ENCODE measurements around the gene FAM163B.

FAM163B gene

GRCh38 chr9:133647148-133647547 is 38.0 kb upstream of the FAM163B start:
- Histone ChIP-seq H3K9ac (ENCODE audit: low read depth in 1 of 2, low read length in 2 of 2) (no peak overlapping the region), H3K4me1 (ENCODE audit: control insufficient read depth in 1 of 2, insufficient read depth in 2 of 2, low read length in 2 of 2) (no peaks in the 10 kb centered on the region), H3K9me3 (ENCODE audit: control insufficient read depth in 1 of 2, low read length in 2 of 2) (no peaks in the 10 kb centered on the region), H3K27ac (ENCODE audit: low read depth, low read length) (no peak overlapping the region), H3K4me3 (ENCODE audit: low read depth in 1 of 2, low read length in 2 of 2) (no peak overlapping the region), H3K27me3 (ENCODE audit: control insufficient read depth in 1 of 2, insufficient read depth in 2 of 2, low read length in 2 of 2) (no peaks in the 10 kb centered on the region), H3K36me3 (ENCODE audit: control insufficient read depth in 1 of 2, insufficient read depth in 2 of 2, low read length in 2 of 2) (no peaks in the 10 kb centered on the region)

GRCh38 chr9:133645021-133645765 is 36.0 kb upstream of the FAM163B start:
- Histone ChIP-seq H3K27ac (ENCODE audit: low read depth, low read length) (no peak overlapping the region), H3K27me3 (ENCODE audit: control insufficient read depth in 1 of 2, insufficient read depth in 2 of 2, low read length in 2 of 2) (no peaks in the 10 kb centered on the region), H3K9ac (ENCODE audit: low read depth in 1 of 2, low read length in 2 of 2) (no peak overlapping the region), H3K9me3 (ENCODE audit: control insufficient read depth in 1 of 2, low read length in 2 of 2) (no peaks in the 10 kb centered on the region), H3K4me1 (ENCODE audit: control insufficient read depth in 1 of 2, insufficient read depth in 2 of 2, low read length in 2 of 2) (no peaks in the 10 kb centered on the region), H3K4me3 (ENCODE audit: low read depth in 1 of 2, low read length in 2 of 2) (no peak overlapping the region), H3K36me3 (ENCODE audit: control insufficient read depth in 1 of 2, insufficient read depth in 2 of 2, low read length in 2 of 2) (no peaks in the 10 kb centered on the region)

- Histone ChIP-seq H3K27me3 (ENCODE audit: control insufficient read depth in 1 of 2, insufficient read depth in 2 of 2, low read length in 2 of 2) (no peaks in the 10 kb centered on the region), H3K27ac (ENCODE audit: low read depth, low read length) (no peak overlapping the region), H3K4me3 (ENCODE audit: low read depth in 1 of 2, low read length in 2 of 2) (no peak overlapping the region), H3K36me3 (ENCODE audit: control insufficient read depth in 1 of 2, insufficient read depth in 2 of 2, low read length in 2 of 2) (no peaks in the 10 kb centered on the region), H3K9ac (ENCODE audit: low read depth in 1 of 2, low read length in 2 of 2) (no peak overlapping the region), H3K4me1 (ENCODE audit: control insufficient read depth in 1 of 2, insufficient read depth in 2 of 2, low read length in 2 of 2) (no peaks in the 10 kb centered on the region), H3K9me3 (ENCODE audit: control insufficient read depth in 1 of 2, low read length in 2 of 2) (no peaks in the 10 kb centered on the region)
Observed at GRCh38 chr9:133643978-133644760, 35.0 kb upstream of the FAM163B start.

- Histone ChIP-seq H3K27me3 (ENCODE audit: control insufficient read depth in 1 of 2, insufficient read depth in 2 of 2, low read length in 2 of 2) (no peaks in the 10 kb centered on the region), H3K9me3 (ENCODE audit: control insufficient read depth in 1 of 2, low read length in 2 of 2) (no peaks in the 10 kb centered on the region), H3K4me3 (ENCODE audit: low read depth in 1 of 2, low read length in 2 of 2) (no peak overlapping the region), H3K4me1 (ENCODE audit: control insufficient read depth in 1 of 2, insufficient read depth in 2 of 2, low read length in 2 of 2) (no peaks in the 10 kb centered on the region), H3K9ac (ENCODE audit: low read depth in 1 of 2, low read length in 2 of 2) (no peak overlapping the region), H3K36me3 (ENCODE audit: control insufficient read depth in 1 of 2, insufficient read depth in 2 of 2, low read length in 2 of 2) (no peaks in the 10 kb centered on the region), H3K27ac (ENCODE audit: low read depth, low read length) (no peak overlapping the region)
Observed at GRCh38 chr9:133643362-133643755, 34.2 kb upstream of the FAM163B start.

- Histone ChIP-seq H3K36me3 (ENCODE audit: control insufficient read depth in 1 of 2, insufficient read depth in 2 of 2, low read length in 2 of 2) (no peaks in the 10 kb centered on the region), H3K4me3 (ENCODE audit: low read depth in 1 of 2, low read length in 2 of 2) (no peak overlapping the region), H3K9me3 (ENCODE audit: control insufficient read depth in 1 of 2, low read length in 2 of 2) (no peaks in the 10 kb centered on the region), H3K9ac (ENCODE audit: low read depth in 1 of 2, low read length in 2 of 2) (no peak overlapping the region), H3K4me1 (ENCODE audit: control insufficient read depth in 1 of 2, insufficient read depth in 2 of 2, low read length in 2 of 2) (no peaks in the 10 kb centered on the region), H3K27me3 (ENCODE audit: control insufficient read depth in 1 of 2, insufficient read depth in 2 of 2, low read length in 2 of 2) (no peaks in the 10 kb centered on the region), H3K27ac (ENCODE audit: low read depth, low read length) (no peak overlapping the region)
Observed at GRCh38 chr9:133642708-133643361, 33.6 kb upstream of the FAM163B start.

- Histone ChIP-seq H3K27ac (ENCODE audit: low read depth, low read length) (no peak overlapping the region), H3K27me3 (ENCODE audit: control insufficient read depth in 1 of 2, insufficient read depth in 2 of 2, low read length in 2 of 2) (no peaks in the 10 kb centered on the region), H3K9ac (ENCODE audit: low read depth in 1 of 2, low read length in 2 of 2) (no peak overlapping the region), H3K4me3 (ENCODE audit: low read depth in 1 of 2, low read length in 2 of 2) (no peak overlapping the region), H3K9me3 (ENCODE audit: control insufficient read depth in 1 of 2, low read length in 2 of 2) (no peaks in the 10 kb centered on the region), H3K36me3 (ENCODE audit: control insufficient read depth in 1 of 2, insufficient read depth in 2 of 2, low read length in 2 of 2) (no peaks in the 10 kb centered on the region), H3K4me1 (ENCODE audit: control insufficient read depth in 1 of 2, insufficient read depth in 2 of 2, low read length in 2 of 2) (no peaks in the 10 kb centered on the region)
Observed at GRCh38 chr9:133641861-133642595, 32.8 kb upstream of the FAM163B start.

- Histone ChIP-seq H3K4me1 (ENCODE audit: control insufficient read depth in 1 of 2, insufficient read depth in 2 of 2, low read length in 2 of 2) (no peaks in the 10 kb centered on the region), H3K9ac (ENCODE audit: low read depth in 1 of 2, low read length in 2 of 2) (no peak overlapping the region), H3K27ac (ENCODE audit: low read depth, low read length) (no peak overlapping the region), H3K36me3 (ENCODE audit: control insufficient read depth in 1 of 2, insufficient read depth in 2 of 2, low read length in 2 of 2) (no peaks in the 10 kb centered on the region), H3K9me3 (ENCODE audit: control insufficient read depth in 1 of 2, low read length in 2 of 2) (no peaks in the 10 kb centered on the region), H3K27me3 (ENCODE audit: control insufficient read depth in 1 of 2, insufficient read depth in 2 of 2, low read length in 2 of 2) (no peaks in the 10 kb centered on the region), H3K4me3 (ENCODE audit: low read depth in 1 of 2, low read length in 2 of 2) (no peak overlapping the region)
Observed at GRCh38 chr9:133641396-133641655, 32.1 kb upstream of the FAM163B start.

GRCh38 chr9:133640580-133641395 is 31.6 kb upstream of the FAM163B start:
- Histone ChIP-seq H3K9ac (ENCODE audit: low read depth in 1 of 2, low read length in 2 of 2) (no peak overlapping the region), H3K4me1 (ENCODE audit: control insufficient read depth in 1 of 2, insufficient read depth in 2 of 2, low read length in 2 of 2) (no peaks in the 10 kb centered on the region), H3K27ac (ENCODE audit: low read depth, low read length) (no peak overlapping the region), H3K9me3 (ENCODE audit: control insufficient read depth in 1 of 2, low read length in 2 of 2) (no peaks in the 10 kb centered on the region), H3K4me3 (ENCODE audit: low read depth in 1 of 2, low read length in 2 of 2) (no peak overlapping the region), H3K36me3 (ENCODE audit: control insufficient read depth in 1 of 2, insufficient read depth in 2 of 2, low read length in 2 of 2) (no peaks in the 10 kb centered on the region), H3K27me3 (ENCODE audit: control insufficient read depth in 1 of 2, insufficient read depth in 2 of 2, low read length in 2 of 2) (no peaks in the 10 kb centered on the region)

GRCh38 chr9:133640160-133640559 is 31.0 kb upstream of the FAM163B start:
- H3K9ac ChIP-seq (ENCODE audit: low read depth in 1 of 2, low read length in 2 of 2): no peak overlapping the region

More at GRCh38 chr9:133640160-133640559, 31.0 kb upstream of the FAM163B start:
- Histone ChIP-seq H3K27me3 (ENCODE audit: control insufficient read depth in 1 of 2, insufficient read depth in 2 of 2, low read length in 2 of 2) (no peaks in the 10 kb centered on the region), H3K27ac (ENCODE audit: low read depth, low read length) (no peak overlapping the region), H3K9me3 (ENCODE audit: control insufficient read depth in 1 of 2, low read length in 2 of 2) (no peaks in the 10 kb centered on the region), H3K4me1 (ENCODE audit: control insufficient read depth in 1 of 2, insufficient read depth in 2 of 2, low read length in 2 of 2) (no peaks in the 10 kb centered on the region), H3K4me3 (ENCODE audit: low read depth in 1 of 2, low read length in 2 of 2) (no peak overlapping the region), H3K36me3 (ENCODE audit: control insufficient read depth in 1 of 2, insufficient read depth in 2 of 2, low read length in 2 of 2) (no peaks in the 10 kb centered on the region)
